NCI-H2227 treated with DMSO at 0.1 percent for 48 hours (cell line): ENCODE results near the gene MAP2.
A peak's percentile ranks its signal among the peaks of the same experiment; 100 is the strongest.

ENCODE experiments used
- DNase-seq: peaks from one replicate; lab custom pipeline; 2025; lab: John Stamatoyannopoulos, UW

Gene MAP2

GRCh38 chr2:209424199-209424701, 403 bp downstream of the MAP2 start:
- no peak for DNase-seq

GRCh38 chr2:209424781-209425470, 1.1 kb downstream of the MAP2 start:
- no peak for DNase-seq

GRCh38 chr2:209425471-209426071, 1.7 kb downstream of the MAP2 start:
- peak; percentile 67 for DNase-seq

GRCh38 chr2:209426432-209426831, 2.6 kb downstream of the MAP2 start:
- DNase-seq, result peak; percentile 78

GRCh38 chr2:209431701-209432100, 7.9 kb downstream of the MAP2 start:
- no peak for DNase-seq

GRCh38 chr2:209441541-209441940, 17.7 kb downstream of the MAP2 start:
- no peak for DNase-seq

GRCh38 chr2:209442939-209443338, 19.1 kb downstream of the MAP2 start:
- DNase-seq, result no peak

GRCh38 chr2:209445485-209445884, 21.6 kb downstream of the MAP2 start:
- no peak for DNase-seq

- no peak for DNase-seq
Measured at GRCh38 chr2:209451209-209451834, 27.5 kb downstream of the MAP2 start.

GRCh38 chr2:209456489-209456888, 32.6 kb downstream of the MAP2 start:
- no peak for DNase-seq

GRCh38 chr2:209458008-209458979, 34.4 kb downstream of the MAP2 start:
- no peak for DNase-seq

GRCh38 chr2:209459359-209459758, 35.5 kb downstream of the MAP2 start:
- DNase-seq, result no peak

GRCh38 chr2:209460151-209460761, 36.4 kb downstream of the MAP2 start:
- DNase-seq, result no peak

GRCh38 chr2:209463226-209463625, 39.4 kb downstream of the MAP2 start:
- DNase-seq, result no peak

- no peak for DNase-seq
Measured at GRCh38 chr2:209463835-209464234, 40.0 kb downstream of the MAP2 start.

GRCh38 chr2:209468846-209469245, 45.0 kb downstream of the MAP2 start:
- no peak for DNase-seq

GRCh38 chr2:209469481-209469880, 45.6 kb downstream of the MAP2 start:
- DNase-seq, result no peak

GRCh38 chr2:209470466-209470865, 46.6 kb downstream of the MAP2 start:
- DNase-seq, result no peak

- no peak for DNase-seq
Measured at GRCh38 chr2:209471037-209471436, 47.2 kb downstream of the MAP2 start.

GRCh38 chr2:209472112-209472832, 48.4 kb downstream of the MAP2 start:
- DNase-seq, result peak; percentile 58

GRCh38 chr2:209472871-209473270, 49.0 kb downstream of the MAP2 start:
- DNase-seq, result no peak
